NCI-H524 (cell line): ENCODE measurements around the gene AMELX.

Experiments used
- DNase-seq, 2 experiments: peaks; one replicate each; lab custom pipeline; 2025; lab: John Stamatoyannopoulos, UW

The AMELX gene

DNA sequence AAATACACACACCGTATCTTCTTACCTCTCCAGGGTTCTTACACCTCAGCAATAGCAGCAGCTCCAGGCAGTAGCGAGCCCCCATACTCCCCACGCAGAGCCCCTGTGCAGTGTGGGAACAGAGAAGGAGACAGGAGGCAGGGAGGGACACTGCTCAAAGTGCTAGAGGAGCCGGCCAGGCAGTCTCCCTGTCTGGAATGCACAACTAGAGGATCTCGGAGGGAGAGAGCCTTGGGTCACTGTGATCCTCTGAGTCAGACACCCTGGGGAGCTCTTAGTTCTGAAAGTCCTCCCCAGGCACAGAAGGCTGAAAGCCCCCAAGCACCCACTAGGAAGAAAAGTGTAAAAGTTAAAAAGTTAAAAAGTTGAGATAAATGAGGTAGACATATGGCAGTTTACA lies 16.0 kb downstream of the AMELX start:
- no peak for DNase-seq

DNA sequence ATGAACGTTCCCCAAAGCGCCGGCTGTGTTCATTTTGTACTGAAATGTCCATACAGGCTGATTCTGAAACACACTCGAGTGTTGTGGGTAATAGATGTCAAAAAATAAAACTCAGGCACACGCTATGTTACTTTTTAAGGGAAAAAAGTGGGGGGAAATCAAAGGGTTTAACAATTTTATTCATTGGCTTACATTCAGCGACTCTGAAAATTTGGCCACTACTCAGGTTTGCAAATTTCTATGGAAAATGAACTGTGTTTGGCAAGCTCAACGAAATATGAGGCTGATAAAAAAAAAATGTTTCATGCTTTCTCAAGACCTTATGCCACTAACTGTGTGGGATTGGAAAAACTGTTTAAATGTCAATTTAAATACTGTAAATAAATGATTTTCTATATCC lies 18.5 kb downstream of the AMELX start:
- no peak for DNase-seq

GRCh38 chrX:11319806-11320520 lies 26.8 kb downstream of the AMELX start:
- DNase-seq: no peak

DNA sequence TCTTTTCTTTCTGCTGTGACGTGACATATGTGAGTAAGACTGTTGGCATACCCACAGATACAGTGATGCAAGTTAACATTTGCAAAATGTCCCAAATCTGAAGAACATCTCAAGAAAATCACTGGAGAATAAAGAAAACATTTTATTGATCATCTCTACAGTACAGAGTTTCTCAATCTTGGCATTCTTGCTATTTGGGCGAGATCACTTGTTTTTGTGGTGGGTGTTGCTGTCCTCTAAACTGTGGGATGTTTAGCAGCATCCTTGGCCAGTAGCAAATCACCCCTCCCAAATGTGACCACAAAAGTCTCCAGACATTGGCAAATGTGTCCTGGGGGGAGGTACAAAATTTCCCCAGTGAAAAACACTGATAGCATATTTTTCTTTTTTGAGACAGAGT lies 28.8 kb downstream of the AMELX start:
- DNase-seq: no peak

DNA sequence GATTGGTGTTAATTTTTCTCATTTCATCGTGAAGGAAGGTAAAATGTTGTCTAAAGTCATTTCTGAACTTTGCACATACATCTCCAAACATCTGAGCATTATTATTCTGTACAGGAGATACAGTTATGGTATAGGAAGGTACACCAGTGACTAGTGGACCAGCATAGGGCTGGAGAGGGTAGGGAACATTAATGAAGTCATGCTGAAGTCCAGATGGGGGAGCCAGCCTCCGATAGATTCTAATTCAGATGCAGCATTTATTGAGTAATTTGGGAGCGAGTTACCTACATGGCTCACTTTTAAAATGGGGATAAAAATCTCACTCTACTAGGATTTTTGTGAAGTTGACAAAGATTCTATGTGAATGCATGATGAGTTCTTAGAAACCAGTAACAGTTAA lies 34.9 kb downstream of the AMELX start:
- DNase-seq: no peak

DNA sequence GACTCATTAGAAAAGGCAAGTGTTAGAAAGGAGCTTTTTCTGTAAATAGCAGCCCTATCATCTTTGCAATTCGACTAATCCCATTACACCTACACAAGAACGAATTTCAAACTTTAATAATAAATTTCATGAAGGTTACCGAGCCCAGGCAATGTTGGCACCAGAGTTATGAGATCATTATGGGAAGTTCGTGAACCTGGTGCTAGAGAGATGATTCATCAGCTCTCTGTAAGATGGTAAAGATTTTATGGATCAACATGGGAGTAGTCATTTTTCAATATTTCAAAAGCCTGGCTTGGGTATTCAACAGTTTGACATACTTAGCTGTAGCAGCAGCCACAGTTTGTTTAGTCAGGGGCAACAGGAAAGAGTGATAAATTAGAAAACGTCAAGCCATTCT lies 35.8 kb downstream of the AMELX start:
- no peak for DNase-seq

GRCh38 chrX:11331788-11332187 lies 38.6 kb downstream of the AMELX start:
- DNase-seq: no peak

- no peak for DNase-seq
Observed at GRCh38 chrX:11334165-11334564, 41.0 kb downstream of the AMELX start.

DNA sequence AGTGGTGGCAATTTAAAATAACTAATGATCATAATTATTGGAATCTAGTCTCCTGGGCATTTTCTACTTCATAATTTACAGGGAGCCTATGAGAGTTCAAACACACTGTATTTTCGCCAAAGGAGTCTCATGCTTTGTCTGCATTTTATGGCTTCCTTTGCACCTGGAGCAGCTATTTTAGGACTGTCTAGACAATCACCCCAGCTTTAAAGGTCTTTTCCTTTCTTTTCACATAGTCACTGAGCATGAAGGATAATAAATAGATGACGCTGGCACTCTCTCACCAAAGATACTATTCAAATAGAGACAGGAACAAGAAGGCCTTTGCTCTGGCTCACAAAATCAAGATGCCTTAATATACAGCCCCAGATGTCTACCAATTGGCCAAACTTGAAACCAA lies 43.0 kb downstream of the AMELX start:
- DNase-seq: no peak

- DNase-seq: no peak
Observed at GRCh38 chrX:11337292-11338009, 44.2 kb downstream of the AMELX start.

DNA sequence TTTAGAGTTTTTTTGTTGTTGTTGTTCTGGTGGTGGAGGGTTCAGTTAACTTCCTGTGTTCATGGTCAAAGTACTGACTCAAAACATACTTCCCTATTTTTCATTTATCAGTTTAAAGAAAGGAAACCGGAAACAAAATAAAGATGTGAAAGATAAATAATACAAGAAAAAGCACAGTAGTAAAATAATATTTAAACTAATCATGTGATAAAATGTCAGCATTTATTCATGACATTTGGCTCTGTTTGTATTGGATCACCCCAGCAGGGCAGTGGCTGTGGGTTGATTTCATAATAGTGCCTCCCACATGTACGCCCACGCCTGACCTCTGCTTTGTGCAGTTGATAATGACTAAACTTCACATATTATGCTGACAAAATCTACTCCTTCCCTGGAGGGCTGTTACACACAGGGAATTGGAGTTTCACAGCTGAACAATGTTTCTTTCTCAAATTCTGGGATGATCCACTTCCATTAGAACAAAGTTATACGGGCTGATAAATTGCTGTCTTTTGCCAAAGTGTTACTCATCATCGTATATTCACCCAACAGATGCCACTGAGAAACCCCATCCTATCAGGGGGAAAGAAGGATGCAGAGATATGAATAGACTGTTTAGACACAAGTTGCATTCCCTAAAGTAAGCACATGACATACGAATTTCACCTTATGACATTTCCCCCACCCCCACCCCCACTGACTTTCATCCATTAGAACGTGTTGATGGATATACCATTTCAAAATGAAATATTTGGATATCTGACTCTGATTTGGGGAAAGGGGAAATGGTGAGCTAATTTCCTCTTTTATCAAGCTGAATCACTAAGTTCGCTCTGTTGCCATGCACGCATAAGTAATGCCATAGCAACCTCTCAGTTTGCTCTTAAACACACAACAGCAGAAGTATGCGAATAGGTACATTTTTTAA lies 48.3 kb downstream of the AMELX start:
- DNase-seq: no peak

- DNase-seq: no peak
Observed at GRCh38 chrX:11342673-11343072, 49.5 kb downstream of the AMELX start.

DNA sequence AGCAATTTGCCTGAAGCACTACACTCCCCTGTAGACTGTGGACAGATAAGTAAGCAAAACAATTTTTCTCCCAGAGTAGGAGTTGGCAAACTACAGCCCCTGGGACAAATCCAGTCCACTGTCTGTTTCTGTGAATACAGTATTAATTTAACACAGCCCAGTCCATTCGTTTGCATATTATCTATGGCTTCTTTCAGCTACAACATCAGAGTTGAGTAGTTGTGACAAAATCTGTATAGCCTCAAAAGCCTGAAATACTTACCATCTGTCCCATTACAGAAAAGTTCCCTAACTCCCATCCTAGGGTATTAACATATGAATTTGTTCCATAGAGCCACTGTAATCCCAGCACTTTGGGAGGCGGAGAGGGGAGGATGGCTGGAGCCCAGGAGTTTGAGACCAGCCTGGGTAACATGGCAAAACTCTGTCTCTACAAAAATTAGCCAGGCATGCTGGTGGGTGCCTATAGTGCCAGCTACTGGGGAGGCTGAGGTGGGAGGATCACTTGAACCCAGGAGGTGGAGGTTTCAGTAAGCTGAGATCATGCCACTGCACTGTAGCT lies 53.0 kb downstream of the AMELX start:
- DNase-seq: peak in 1 of 2 experiments; percentile 7

GRCh38 chrX:11347300-11347699 lies 54.1 kb downstream of the AMELX start:
- no peak for DNase-seq

- no peak for DNase-seq
Observed at GRCh38 chrX:11349020-11349419, 55.8 kb downstream of the AMELX start.

DNA sequence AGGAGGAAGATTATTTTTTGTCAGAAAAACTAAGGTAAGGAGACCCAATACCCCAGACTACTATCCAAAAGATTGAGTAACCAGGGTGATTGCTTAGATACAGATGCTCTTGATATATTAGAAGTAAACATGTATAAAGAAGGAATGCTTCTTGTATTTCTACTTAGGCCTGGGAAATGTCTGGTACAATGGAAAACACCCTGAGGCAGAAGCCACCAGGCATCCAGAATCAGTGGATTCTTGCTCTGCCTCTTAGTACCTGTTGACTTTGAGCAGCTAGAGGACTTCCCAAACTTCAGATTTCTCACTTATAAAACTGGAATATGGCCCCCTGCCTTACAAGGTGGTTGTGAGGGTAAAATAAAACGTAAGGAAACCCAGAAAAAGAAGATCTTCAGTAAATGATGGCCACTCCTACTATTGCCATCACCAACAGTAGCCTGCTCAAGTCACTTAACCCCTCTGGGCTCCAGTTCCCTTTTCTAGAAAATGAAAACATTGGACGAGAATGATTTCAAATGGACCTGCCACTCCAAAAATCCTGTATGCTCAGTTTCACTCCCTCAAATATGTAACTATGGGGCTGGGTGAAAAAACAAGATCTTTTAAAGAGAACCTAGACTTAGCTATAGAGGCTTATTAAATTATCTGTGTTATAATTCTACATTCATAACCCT lies 56.6 kb downstream of the AMELX start:
- no peak for DNase-seq
